HG03139 (cell line): Measurements from ENCODE around the gene TEX51.

Experiments
- ATAC-seq: cut with Tn5 transposase; IDR thresholded peaks from one replicate; pipeline ENCODE4 v1.9.1; 2021; ENCODE audit not compliant: unreplicated experiment

TEX51 gene

DNA sequence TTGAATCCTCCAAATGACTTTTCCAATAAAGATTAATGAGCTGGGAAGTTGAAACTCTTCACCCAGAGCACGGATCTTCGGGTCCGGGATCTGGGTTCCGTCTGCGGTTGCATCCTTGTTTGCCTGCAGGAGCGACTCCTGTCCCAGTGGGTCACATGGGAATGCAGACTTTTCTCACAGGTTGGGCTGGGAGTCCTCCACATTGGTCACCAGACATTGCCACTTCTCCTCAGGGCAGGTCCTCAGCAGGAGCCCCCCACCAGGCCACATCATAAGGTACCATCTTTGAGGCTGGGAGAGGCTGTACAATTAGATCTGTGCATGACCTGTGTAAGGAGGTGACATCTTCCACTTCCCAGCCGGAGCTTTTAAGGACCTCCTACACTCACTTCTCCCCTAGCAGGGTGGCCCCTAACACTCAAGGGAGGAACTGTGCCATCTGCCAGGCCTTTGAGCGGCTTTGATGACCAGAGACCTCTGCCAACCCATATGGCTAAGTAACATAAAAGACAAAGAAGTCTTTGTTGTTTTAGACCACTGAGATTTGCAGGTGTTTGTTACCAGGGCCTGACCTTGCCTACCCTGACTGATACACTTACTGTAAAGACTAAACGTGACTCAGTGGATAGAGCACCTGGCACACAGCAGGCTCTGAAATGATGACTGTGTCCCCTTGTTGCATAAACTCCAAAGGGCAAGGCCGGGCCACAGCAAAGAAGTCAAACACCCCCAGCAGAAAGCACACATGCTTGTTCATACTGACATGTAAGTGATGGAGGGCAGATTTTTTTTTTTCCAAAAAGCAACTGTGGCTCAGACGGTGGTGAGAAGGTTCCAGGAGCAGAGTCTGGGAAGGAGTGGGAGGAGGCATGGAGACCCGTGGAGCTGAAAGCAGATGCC, 7.9 kb upstream of the TEX51 start:
- ATAC-seq = no peak

DNA sequence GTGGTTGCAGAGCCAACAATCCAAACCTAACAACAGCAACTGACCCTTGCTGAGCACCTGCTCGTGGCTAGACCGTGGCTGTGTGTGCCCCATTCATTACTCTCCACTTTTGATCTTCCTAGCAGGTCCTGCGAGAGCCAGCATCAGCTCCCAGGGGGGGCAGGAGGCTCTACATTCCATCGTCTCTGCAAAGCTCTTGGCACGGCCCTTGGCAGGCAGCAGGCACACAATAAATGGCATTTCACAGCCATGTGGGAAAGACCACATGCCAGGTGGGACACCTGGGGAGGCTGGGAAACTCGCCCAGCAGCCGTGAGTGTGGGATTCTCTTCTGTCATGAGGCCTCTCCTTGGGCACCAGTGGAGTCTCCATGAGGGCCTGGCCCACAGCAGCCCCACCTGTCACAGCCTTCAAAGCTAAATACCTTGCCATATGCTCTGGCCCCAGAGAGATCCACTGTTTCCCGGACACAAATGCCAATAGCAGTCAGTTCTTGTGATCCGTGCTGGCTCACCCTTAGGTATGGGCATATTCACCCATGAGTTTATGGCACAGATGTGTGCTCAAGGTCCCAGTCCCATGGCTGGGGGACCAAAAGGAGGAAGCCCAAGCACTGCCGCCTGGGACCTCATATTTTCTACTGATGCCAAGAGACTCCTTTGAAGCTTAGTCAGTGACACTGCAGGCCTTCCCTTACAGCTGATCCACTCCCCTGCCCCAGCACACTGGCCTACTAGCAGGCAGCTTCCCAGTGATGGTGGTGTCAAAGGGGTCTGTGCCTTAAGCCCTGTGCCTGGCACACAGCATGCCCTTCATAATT, 6.8 kb upstream of the TEX51 start:
- no peak for ATAC-seq

DNA sequence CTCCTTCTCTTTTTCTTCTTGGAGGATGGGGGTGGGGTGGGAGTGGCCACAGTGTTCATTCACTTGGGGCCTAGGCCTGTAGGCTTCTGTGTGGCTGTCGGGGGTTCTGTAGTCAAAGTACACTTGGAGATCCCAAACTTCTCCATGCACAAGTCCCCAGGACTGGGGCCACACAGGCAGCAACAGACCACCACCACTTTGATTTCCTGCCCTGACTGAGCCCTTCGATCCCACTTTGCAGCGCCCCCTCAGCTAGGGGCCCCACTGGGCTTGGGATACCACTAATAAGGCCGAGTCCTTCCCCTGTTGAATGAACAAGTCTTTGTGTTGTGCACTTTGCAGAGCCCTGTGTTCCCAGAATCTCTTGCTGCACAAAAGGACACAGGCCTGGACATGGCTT, 5.5 kb upstream of the TEX51 start:
- ATAC-seq = no peak

DNA sequence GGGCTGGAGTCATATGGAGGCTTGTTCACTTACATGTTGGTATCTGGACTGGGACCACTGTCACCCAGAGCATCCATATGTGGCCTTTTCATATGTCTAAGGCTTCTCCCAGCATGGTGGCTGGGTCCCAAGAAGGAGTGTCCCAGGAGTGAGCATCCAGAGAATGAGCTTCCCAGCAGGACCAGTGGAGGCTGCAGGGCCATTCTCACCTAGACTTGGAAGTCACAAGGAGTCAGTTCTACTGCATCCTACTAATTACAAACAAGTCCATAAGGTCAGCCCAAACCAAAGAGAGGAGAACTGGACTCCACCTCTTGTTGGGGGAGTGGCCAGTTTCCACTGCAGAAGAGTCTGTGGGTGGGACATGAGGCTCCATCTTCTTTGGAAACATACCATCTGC, 5.1 kb upstream of the TEX51 start:
- ATAC-seq = no peak

DNA sequence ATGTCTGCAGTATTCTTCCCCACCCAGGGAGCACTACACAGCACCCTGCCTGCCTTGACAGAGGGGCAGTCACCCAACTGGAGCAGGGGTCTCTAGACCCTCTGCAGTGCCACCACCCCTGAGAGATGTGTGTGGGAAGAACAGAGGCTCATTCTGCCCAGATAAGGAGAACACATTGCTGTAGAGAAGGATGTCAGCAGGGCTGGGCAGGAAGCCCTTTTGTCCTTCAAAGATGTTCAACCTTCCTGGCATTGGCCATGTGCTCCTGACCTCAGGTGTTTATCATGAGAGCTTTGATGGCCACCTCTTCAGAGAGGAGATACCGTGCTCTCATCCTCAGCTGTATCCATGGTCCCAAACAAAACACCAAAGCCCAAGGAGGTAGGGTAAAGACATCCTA, 4.6 kb upstream of the TEX51 start:
- no peak for ATAC-seq

DNA sequence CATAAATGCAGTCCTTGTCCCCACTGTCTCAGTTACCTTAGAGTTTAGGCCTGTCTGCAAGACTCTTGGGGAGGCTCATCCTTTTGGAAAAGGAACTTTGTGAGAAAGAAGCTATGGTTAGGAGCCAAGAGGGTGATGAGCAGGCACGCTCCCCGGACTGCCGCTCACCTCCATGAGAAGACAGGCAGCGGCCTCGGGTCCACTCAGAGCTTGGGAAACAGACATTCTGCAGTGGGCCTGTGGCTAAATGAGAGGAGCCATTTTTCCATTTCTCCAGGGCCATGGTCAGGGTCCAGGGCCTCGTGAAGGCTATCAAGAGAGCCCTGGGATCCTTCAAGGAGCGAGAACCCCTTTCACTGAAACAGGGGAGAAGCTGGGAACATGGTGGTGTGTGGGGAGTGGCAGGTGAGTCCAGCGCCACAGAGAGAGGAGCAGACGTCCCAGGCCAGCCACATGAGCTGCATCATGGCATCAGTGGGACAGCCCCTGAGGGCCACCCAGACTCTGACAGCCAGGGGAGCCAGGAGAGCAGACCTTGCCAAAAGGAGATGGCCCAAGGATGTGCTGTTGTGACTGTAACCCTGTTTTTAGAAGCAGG, 4.0 kb upstream of the TEX51 start:
- ATAC-seq = no peak

DNA sequence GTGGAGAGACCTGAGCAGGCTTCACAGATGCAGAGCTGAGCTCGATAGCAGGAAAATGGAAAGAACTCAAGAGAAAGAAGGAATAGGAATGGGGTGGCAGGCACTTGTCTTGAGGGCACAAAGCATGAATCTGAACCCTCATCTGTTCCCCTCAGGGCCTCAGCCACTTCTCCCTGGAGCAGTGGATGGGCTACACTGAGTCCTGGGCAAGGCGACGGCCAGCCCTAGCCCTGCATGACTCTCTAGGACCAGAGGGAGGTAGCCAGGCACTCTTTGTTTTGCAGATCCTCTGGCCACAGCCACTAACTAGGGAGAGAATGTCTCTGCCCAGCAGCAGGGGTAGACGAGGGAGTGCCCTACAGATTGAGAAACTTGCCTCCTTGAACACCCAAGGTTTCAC, 3.4 kb upstream of the TEX51 start:
- no peak for ATAC-seq

DNA sequence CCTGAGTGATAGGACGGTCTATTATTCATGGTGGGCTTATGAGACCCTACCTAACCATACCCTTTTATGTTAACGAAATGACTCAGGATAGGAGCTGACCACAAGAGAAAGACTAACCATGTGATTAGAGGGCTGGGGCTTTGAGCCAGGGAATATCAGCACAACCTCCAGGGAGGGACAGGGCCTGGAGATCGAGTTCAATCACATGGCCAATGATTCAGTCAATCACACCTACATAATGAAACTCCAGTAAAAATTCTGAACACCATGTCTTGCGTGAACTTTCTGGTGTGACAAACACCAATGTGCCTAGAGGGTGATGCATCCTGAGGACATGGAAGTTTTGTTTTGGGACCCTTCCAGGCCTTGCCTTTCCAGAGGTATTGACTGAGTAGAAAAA, 2.2 kb upstream of the TEX51 start:
- ATAC-seq = no peak

DNA sequence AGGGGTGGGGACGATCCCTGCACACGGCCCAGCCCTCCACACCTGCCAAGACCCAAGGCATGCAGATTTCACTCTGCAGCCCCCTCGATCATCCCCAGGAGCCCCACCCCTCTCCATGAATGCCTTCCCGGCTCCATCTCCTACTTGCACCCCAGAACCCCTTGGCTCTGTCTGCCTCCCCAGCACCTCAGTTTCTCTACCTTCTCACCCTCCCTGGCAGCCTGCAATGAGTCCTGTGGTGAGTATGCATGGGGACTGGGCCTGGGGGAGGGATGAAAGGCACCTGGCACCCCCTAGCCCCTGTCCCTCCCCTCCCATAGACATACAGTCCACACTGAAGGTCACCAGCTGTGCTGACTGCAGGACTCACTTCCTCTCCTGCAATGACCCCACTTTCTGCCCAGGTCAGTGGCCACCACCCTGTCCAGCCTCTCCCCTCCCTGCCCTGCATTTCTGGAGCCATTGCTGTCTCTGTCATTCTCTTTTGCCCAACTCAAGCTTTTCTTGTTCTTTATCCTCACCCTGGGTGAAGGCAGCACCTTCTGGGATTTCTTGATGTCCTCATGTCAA, 1.0 kb downstream of the TEX51 start:
- no peak for ATAC-seq

DNA sequence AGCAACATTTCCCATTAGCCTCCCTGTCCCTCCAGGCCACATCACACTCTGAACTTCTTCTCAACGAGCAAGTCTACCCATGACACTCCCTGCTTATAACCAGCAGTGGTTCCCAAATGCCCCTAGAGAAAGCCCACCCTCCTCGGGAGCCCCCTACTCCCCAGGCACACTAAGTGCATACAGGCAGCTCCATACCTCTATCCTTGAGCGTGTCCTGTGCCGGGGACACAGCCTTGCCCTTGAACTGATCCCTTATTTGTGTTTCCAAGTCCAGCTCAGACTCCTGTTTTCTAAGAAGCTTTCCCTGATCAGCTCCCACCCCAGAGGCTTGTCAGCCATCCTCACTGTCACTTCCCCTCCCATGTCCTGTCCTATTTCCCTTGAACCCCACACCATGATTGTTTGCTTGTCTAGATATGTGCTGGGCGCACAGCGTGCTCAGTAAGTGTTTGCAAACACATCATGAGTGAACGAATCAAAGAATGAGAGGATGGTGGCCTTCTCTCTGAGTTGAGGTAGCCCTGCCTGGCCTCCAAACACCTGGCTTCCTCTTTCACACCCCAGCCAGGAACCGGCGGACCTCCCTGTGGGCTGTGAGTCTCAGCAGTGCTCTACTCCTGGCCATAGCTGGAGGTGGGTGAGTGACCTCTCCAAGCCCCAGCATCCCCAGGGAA, 2.1 kb downstream of the TEX51 start:
- ATAC-seq = no peak

DNA sequence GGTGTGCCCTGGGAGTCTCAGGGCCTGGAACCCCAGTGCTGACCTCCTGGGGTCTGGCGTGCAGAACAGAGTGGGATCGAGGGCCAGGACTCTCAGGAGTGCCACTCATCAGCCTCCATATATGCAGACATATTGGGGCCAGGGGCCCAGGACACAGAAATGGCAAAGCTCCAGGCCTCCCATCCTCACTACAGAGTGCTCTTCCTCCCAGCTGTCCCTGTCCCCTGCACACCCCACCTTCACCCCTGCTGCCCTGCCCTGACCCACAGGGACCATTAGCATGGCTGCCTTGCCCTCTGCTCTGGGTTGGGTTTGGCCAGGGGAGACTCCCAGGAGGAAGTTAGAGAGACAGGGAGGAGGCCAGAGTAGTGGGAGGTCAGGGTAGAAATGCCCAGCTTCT, 2.8 kb downstream of the TEX51 start:
- no peak for ATAC-seq

DNA sequence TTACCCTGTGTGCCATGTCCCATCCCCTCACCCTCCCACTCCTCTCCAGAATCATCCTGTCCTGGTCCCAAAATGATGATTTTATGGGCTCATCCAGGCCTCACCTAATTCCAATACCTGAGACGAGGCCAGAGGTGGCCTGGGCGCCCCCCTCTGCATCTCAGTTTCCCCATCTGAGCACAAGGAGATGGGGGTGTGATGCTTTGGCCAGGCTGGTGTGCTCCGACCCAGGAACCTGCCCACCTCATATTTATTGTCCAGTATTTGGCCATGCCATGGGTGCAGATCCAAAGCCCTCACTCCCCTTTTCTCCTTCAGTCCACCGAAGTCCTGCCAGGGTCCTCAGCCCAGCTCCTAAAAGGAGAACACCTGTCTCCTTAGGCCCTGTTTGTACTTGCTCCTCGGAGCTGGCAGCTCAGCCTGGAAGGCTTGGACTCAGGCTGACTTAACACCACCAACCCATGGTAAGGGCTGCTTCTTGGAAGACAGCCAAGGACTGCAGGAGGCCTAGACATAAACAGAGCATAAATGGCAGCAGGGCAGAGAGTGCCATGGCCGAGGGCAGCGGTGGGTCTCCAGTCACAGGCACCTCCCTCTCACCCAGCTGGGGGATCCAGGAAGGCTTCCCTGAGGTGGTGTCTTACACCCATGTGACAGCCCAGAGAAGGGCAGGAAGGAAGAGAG, 3.6 kb downstream of the TEX51 start:
- no peak for ATAC-seq

DNA sequence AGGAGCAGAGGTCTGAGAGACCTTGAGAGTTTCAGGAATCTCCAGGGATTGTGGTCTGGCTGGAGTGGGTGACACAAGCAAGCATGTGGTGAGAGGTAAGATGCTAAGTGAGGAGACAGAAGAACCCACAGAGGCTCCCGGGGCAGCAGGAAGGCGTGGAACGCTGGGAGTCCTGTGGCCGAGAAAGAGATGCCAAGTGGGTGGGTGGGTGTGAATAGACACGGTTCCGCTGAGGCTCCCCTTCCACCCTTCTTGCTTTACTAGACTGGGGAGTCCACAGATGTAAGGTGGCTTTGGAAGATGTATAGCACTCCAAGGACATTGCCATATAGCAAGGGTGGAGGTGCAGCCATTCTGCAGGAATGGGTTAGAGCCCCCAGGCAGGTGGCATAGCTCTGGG, 4.2 kb downstream of the TEX51 start:
- no peak for ATAC-seq

DNA sequence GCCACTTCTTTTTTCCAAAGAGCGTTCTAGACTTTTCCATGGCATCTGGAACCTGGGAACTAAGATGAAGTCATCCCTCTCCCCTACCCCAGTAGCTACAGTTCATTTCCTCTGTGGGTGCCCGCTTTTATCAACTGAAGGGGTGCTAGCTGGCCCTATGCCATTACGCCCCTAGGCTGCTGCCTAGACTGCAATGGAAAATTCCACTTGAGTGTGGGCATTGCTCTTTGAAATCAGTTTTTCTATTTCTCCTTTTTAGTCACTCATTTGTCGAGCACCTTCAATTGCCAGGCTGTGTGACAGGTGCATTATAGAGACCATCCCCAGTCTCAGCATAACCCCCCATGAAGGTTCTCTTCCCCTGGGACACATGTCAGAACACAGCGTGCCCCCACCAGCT, 7.3 kb downstream of the TEX51 start:
- ATAC-seq = no peak

DNA sequence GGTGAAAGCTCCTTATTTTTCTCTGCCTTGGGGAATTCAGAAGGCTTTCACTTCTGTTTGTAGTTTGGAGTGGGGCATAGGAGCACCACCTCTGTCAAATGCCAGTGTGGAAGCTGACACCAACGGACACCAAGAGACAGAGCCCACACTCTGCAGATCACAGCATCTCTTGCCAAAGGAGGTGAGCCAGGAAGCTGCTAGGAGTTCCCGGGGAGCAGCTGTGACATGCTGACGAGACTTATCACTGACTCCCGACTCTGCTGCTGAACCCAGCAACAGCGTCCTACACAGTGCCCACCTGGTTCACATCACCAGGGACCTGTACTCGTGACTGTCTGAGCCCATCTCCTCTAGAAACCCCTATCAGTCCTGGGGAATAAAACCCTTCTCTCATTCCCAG, 8.1 kb downstream of the TEX51 start:
- ATAC-seq = no peak

DNA sequence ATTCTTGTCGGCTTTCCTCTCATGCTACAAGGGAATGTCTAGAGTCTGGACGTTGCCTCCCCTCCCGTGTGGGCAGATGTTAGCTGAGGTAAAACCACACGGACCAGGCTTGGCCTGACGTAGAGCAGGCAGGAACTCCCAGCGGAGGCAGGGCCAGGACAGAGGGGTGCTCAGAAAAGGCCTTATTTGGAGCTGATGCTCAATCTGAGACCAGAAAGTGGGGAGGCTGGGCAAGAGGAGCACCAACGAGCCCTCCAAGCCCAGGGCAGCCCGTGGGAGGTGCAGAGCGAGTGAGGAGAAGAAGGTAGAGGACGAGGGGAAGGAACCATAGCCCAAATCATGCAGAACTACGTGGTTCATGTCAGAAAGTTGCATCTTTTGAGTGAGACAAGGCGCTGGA, 9.0 kb downstream of the TEX51 start:
- ATAC-seq = no peak

DNA sequence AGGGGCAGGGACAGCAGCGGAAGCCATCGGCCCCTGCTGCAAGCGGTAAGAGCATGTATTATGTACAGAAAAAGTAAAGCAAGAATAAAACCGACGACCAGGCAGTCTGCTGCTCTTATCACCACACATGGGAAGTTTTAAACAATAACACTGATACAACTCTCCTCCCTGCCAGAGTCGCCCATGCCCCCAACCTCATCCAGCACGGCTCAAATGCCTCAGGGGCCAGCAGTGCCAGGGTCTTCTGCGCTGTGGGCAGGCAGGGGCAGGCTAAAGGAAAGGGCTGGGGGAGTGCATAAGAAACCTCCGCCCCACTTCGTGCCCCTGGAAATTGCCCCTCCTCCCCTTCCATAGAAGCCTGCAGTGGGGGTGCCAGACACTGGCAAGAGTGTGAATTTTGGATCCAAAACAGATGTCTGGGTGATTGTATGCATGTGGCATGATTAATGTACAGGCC, 10.1 kb downstream of the TEX51 start:
- ATAC-seq = no peak

DNA sequence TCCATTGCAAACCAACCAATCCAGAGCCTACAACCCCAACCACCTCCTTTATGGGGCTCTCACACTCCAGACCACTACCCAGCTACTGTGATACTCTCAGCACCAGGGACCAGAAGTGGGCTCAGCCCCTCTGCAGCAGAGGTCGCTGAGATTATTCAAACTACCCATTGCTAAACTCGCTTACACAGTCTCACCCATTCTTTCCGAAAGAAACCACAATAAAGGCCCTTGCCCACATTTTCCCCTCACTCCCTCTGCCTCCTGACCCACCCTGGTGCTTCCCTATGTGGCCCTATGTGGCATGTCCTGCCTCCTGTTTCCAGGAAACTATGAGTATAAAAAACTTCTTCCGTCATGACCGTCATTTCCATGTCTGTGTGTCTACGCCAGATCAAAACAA, 10.7 kb downstream of the TEX51 start:
- ATAC-seq = no peak

DNA sequence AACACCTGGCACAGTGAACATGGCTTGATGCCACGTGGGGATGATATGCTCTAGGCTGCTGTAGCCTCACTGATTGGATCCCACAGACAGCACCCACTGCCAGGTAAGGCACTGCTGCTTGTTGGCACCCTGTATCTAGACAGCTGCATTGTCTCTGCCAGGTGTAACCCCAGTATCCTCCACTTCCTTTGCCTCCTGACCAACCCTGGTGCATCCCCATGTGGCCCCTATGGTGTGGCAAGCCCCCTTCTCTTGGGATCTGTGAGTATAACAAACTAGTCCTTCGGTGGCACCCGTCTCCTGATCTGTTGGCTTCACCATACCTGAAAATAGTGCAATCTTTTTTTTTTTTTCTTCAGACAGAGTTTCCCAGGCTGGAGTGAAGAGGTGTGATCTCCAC, 11.1 kb downstream of the TEX51 start:
- ATAC-seq = no peak

DNA sequence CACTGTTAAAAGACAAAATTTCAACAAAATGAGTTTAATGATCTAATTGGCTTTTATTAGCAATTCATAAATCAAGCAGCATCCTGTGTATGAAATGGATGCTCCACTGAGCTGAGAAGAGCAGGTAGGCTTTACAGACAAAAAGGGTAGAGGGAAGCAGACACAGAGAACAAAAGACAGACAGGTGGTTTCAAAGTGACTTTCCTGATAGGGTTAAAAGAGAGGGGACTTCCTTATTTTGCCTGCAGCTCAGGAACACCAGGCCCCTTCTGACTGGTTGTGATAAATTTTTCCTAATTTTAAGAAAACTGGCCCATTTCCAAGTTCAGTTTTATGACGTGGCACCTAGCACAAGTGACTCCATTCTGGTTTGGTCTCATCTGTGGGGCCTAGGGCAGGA, 11.9 kb downstream of the TEX51 start:
- no peak for ATAC-seq
